GM19035 (cell line): ENCODE data around the gene LASP1NB.
"Not testable (repeated sequence)": the region's sequence is repeated elsewhere in the genome, so short reads cannot be mapped to it uniquely, and the experiment has no call there.

Source experiments
- ATAC-seq: cut with Tn5 transposase; IDR thresholded peaks from one replicate; pipeline ENCODE4 v1.9.1; 2021; ENCODE audit not compliant: unreplicated experiment

The LASP1NB gene

DNA sequence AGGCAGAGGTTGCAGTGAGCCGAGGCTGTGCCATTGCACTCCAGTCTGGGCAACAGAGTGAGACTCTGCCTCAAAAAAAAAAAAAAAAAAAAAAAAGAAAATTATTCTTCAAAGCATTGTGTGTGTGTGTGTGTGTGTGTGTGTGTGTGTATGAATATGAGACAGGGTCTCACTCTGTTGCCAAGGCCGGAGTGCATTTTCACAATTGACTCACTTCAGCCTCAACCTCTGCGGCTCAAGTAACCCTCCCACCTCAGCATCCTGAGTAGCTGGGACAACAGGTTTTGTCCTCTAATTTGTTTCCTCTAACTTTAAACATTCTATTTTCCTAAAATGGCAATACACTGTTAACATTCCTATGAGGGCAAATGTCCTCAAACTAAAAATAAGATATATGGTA is 34.1 kb downstream of the LASP1NB start:
- ATAC-seq, result no peak

DNA sequence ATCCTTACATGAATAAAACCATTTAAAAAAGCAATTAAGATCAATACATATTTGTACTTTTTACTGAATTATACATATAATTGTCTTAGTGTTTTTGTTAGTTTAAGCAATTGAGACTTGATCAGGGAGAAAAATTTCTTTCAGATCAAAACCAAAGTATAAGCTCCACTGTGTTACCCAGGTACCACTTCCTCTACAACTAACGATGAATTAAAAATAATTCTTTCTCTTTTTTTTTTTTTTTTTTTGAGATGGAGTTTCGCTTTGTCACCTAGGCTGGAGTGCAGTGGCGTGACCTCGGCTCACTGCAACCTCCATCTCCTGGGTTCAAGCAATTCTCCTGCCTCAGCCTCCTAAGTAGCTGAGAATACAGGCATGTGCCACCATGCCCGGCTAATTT is 35.0 kb downstream of the LASP1NB start:
- no peak for ATAC-seq

DNA sequence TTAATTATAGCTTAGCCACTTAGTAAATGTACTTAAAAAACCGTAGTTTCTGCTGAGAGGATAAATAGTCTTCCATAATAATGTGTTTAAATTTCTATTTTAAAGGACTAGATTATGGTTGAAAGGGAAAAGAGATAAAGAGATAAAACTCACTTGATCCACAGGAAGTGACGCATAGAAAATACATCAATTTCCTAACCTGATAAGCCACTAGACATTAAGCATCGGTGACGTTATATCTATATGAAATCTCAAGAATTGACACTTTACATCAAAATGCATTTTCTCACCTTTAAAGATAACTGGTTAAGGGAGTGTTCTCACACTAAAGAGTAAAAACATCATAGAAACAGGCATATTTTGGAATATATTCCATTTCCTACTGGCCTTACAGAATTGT is 36.0 kb downstream of the LASP1NB start:
- no peak for ATAC-seq

DNA sequence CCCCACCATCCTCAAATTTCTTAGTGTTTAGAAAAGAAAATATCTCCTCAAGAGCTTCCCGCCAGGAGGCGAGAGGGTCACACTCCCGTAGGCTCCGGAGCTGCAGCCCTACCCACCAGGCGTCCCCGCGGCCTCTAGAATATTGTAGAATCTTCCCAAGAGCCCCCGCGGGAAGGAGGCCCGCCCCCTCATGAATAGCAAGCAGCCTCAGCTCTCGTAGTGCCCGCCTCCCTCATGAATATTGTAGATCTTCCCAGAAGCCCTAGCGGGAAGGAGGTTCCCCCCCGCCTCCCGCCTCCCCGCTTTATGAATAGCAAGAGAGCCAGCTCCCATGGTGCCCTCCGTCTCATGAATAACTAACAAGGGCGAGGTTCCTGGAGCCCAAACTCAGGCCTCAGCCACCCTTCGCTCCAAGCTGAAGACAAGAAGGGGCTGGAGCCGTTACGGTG is 41.9 kb downstream of the LASP1NB start, which contains the start of gene FBXO47:
Gene FBXO47, minus strand, starts transcription at position 114 of the 449 bp plus-strand sequence. CDS start 4,378 bp downstream, outside the sequence.
- ATAC-seq, result no peak

DNA sequence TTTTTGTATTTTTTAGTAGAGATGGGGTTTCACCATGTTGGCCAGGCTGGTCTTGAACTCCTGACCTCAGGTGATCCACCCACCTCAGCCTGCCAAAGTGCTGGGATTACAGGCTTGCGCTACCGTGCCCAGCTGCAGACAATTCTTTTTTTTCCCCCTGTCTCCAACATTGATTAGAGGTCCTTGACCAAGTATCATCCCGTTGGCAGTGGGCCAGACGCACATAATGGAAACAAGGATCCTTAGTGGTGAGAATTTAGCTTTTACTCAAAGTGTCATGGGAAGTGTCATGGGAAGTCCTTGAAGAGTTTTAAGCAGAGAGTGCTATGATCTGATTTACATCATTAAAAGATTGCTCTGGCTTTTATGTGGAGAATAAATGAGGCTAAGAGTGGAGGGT is 43.9 kb downstream of the LASP1NB start:
- no peak for ATAC-seq

DNA sequence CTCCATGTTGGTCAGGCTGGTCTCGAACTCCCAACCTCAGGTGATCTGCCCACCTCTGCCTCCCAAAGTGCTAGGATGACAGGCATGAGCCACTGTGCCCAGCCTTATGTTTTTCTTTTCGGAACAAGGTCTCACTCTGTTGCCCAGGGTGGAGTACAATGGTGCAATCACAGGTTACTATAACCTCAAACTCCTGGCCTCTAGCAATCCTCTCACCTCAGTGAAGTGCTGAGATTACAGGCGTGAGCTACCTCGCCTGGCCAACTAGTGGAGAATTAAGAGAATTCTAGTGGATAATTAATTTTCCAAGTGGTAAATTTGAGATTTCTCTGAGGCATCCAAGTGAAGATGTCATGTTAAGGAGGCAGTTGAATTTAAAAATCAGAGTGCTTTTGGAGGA is 44.7 kb downstream of the LASP1NB start:
- no peak for ATAC-seq

DNA sequence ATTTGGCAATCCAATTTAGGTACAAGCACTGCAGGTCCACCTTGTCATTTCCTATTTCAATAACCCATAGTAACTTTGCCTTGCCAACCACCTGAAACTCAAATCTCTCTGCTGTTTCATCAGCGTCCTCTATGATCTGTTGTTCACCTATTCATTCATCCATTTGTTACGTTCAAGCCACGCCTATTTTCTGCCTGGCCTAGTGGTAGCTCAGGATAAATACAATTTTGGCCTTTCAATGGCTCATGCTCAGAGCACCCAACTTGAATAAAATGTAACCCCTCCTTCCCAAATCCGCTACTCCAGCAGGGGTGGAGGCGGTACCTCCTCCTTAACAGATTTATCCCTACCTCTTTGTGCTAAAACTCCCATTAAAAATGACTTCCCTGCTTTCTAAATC is 45.4 kb downstream of the LASP1NB start:
- ATAC-seq, result no peak

DNA sequence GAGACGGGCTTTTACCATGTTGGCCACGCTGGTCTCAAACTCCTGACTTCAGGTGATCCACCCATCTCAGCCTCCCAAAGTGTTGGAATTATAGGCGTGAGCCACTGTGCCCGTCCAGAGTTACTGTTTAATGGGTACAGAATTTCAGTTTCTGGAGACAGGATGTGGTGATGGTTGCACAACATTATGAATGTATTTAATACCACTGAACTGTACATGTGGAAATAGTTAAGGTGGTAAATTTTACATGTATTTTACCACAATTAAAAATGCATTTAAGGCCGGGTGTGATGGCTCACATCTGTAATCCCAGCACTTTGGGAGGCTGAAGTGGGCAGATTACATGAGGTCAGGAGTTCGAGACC is 50.8 kb downstream of the LASP1NB start:
- not testable (repeated sequence) for ATAC-seq

DNA sequence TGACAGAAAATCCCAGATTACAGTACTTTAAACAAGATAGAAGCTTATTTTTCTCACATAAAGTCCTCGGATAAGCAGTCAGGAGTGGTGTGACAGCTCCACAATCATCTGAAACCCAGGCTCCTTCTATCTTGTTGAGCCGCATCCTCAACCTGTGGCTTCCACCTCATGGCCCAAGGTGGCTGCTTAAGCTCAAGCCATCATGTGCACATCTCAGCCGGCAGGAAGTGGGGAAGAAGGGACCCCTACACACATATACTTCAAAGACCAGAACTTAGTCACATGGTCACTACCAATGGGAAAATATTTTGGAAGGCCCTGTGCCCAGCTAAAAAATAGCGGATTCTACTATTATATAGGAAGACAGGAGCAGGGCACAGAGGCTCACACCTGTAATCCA is 52.8 kb downstream of the LASP1NB start:
- ATAC-seq, result no peak
